Measurements from ENCODE around the gene GRIN1.

GRIN1 gene

DNA sequence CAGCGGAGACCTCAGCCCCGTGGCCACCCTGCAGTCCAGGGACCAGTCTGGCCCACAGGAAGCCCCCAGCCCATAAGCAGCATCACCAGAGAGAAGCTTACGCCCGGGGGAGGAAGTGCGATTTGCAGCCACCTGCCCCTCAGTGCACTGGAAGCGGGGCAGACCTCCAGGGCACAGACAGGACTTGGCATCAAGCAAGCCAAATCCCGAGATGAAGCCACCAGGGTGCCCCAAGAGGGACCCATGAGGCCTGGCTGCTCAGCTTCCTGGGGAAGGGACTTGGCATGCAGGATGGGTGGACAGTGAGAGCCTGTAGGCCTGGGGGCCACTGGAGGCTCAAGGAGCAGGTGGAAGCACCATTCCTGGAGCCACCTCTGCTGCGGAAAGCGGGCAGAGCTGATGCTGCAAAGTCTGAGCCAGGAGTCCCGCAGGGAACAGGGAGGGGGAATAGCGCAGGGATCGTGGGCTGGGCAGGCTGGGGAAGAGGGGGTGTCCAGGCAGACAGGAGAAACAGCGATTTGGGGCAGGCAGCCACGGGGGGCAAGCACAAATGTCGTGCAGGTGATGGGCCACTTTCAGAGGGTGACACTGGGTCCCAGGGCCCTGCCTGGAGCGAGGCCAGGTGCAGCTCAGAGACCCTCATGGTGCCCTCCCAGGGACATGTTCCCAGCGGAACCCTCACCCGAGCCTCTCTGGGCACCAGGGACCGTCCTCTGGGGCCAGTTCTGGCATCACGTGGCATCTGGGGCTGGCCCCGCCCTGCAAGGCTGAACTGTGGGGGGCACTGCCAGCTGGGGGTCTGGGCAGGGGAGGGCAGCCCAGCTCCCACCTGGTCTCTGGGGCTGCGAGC, 27.7 kb downstream of the GRIN1 start:
- no peak for DNase-seq

DNA sequence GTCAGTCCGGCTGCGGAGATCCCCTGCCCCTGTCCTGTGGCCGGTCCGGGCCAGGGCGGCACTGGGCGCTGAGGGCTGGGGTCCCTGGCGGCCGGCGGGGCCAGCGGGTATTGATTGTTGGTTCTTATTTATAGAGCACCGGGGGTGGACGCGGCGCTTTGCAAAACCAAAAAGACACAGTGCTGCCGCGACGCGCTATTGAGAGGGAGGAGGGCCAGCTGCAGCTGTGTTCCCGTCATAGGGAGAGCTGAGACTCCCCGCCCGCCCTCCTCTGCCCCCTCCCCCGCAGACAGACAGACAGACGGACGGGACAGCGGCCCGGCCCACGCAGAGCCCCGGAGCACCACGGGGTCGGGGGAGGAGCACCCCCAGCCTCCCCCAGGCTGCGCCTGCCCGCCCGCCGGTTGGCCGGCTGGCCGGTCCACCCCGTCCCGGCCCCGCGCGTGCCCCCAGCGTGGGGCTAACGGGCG, 28.4 kb downstream of the GRIN1 start:
- DNase-seq, result no peak

DNA sequence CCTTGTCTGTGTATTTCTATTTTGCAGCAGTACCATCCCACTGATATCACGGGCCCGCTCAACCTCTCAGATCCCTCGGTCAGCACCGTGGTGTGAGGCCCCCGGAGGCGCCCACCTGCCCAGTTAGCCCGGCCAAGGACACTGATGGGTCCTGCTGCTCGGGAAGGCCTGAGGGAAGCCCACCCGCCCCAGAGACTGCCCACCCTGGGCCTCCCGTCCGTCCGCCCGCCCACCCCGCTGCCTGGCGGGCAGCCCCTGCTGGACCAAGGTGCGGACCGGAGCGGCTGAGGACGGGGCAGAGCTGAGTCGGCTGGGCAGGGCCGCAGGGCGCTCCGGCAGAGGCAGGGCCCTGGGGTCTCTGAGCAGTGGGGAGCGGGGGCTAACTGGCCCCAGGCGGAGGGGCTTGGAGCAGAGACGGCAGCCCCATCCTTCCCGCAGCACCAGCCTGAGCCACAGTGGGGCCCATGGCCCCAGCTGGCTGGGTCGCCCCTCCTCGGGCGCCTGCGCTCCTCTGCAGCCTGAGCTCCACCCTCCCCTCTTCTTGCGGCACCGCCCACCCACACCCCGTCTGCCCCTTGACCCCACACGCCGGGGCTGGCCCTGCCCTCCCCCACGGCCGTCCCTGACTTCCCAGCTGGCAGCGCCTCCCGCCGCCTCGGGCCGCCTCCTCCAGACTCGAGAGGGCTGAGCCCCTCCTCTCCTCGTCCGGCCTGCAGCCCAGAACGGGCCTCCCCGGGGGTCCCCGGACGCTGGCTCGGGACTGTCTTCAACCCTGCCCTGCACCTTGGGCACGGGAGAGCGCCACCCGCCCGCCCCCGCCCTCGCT, 29.0 kb downstream of the GRIN1 start:
- no peak for DNase-seq

DNA sequence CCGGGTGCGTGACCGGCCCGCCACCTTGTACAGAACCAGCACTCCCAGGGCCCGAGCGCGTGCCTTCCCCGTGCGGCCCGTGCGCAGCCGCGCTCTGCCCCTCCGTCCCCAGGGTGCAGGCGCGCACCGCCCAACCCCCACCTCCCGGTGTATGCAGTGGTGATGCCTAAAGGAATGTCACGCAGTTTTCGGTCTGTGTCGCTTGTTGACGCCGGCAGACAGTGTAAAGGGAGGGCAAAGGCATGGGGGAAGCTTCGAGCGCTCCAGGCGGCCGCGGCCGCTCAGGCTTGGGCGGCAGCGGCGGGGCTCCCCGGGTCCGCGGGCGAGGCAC, 29.6 kb downstream of the GRIN1 start:
- DNase-seq, result no peak

- no peak for DNase-seq
These were observed 30.2 kb downstream of the GRIN1 start for GRCh38 chr9:137168904-137169856.

- no peak for DNase-seq
These were observed 31.0 kb downstream of the GRIN1 start, which contains the start of gene LRRC26 for GRCh38 chr9:137169896-137170358. TSS of gene LRRC26 (minus strand) at chr9:137170051. CDS start at chr9:137169943, 108 bp downstream.

DNA sequence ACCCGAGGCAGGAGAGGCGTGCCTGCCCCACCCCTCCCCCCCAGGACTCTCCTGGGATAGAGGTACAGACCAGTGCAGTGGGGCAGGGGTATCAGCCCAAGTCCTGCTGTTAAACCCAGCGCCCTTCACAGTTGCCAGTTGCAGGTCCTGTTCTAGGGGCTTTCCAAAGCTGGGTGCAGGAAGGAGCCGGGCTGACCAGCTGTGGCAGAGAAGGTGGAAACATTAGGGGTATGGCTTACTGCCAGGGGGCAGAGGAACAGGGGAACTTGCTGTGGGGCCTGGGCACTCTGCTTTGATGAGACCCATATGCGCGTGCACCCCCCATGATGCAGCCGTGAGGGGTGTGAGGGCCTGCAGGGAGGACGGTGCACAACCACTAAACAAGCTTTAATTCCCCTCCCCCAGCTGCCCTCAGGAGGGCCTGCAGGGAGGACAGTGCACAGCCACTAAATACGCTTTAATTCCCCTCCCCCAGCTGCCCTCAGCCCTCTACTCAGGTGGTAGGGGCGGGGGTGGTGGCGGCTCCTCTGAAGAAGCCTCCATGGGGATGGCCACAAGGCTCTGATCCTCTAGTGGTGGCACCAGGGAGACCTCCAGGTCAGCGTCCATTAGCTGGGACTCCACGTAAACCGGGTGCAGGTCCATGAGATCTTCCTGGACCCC, 31.7 kb downstream of the GRIN1 start:
- no peak for DNase-seq

DNA sequence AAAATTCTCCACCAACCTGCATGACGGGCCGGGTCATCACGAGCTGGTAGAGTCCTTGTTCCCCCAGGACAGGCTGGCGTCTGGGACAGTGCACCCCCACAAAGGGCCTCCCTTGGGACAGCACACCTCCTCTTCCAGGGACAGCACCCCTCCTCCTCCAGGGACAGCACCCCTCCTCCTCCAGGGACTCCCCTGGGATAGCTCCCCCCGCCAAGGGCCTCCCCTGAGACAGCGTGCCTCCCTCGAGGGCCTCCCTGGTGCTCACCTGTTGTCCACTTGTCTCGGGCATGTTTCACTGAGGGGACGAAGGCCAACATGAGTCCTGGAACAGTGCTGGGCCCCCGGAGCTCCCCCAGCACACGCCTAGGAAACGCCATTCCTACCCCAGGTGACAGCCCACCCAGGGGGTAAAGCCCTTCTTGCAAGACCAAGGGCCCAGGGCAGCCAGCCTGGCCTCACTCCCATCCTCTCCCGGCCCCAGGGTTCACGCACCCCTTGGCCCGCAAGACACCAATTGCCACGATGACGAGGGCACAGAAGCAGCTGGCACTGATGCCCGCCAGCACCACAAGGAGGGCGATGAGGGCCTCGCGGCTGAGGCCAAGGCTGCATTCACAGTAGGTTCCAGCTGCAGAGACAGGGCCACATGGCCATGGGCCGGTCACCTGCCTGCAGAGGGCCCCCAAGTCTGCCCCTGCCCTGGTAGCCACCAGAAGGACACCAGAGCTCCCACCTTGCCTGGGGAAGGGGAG, 32.4 kb downstream of the GRIN1 start:
- DNase-seq, result no peak

GRCh38 chr9:137172901-137173795, 34.2 kb downstream of the GRIN1 start:
- DNase-seq, result no peak

DNA sequence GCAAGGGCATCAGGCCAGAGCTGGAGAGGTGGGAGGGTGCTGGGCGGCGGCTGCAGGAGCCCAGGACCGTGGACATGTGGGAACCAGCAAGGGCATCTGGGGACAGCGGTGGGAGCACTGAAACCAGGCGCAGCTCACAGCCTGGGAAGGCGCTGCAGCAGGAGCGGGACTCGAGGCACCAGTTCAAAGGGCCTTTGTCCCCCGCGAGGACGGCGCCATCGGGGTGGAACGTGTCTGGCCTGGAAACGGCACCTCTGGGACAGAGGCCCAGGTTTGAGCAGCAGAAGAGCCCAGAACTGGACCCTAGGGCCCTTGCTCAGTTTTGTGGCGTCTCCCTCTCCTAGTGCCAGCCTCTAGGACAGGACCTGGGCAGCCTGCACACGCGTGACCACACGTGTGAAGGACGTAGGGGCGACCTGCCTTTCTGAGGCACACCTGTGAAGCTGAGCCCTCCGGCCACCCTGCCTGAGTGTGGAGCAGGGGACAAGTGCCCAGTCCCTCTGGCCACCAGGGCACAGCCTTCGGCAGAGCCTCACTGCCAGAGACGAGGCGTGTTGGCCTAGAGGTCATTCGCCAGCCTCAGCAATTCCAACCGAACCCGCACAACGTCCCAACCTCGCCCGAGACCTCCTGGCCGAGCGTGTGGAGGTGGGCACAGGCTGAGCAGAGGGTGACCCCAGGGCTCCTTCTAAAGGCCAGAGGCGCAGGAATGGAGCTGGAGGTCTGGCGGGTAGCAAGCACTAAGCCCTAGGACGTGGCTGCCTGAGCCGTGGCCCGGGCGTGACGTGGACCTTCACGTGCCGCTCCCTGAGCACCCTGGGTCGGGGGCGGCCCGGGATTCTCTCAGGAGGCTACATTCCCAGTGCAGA, 35.1 kb downstream of the GRIN1 start:
- no peak for DNase-seq

DNA sequence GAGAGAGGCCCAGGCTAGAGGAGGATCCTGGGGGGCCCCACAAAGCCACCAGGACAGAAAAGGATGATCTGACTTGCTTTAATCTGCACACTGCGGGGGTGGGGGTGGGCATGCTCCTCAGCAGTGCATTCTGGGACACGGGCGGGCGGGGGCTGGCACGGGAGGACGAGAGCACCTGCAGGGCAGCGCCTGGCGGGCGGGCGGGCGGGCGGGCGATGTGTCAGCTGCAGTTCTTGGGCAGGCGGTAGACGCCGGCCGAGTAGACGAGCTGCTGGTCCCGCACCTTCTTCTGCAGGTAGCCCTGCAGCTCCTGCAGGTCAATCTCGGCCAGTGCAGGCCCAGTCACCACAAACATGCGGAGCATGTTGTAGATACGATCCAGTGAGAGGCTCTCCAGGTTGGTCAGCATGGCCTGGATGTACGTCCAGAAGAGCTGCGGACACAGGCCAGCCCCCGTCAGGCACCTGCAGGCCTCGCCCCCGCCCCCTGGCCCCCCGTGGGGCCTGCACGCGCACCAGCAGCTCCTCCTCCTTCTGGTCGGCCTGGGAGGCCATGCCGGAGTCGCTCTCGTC, 35.9 kb downstream of the GRIN1 start:
- peak; percentile 36 for DNase-seq

- no peak for DNase-seq
These were observed 36.5 kb downstream of the GRIN1 start for GRCh38 chr9:137175345-137175961.

- no peak for DNase-seq
These were observed 37.6 kb downstream of the GRIN1 start for GRCh38 chr9:137176302-137177182.

DNA sequence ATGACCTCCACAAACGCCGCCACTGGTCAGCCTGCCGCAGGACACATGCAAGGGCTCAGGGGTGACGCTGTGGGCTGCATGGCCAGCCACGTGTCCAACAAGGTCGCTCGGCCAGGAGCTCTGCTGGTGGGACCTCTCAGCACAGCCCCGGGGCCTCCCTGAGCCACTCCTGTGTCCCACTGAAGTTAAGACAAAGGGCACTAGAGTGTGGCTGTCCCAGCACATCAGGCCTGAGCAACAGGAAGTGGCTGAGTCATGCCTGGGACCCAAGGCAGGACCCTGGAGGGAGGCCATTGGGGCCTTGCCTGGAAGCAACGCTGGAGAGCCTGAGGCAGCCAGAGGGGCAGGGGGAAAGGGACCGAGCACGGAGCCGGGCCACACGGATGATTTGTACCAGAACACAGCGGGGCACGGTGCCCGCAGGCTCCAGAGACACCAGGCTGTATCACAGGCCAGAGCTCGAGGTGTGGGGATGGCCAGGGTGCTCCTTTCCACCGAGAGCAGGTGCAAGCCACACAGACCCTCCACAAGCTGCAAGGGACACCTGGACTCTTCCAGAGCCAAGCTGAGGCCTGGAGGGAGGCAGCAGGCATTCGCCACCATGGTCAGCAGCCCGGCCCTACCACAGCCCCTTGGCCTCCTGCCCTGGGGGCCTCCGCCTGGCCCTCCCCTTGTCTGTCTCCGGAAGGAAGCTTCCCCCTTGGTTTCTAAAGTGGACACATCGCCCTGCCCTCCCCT, 39.4 kb downstream of the GRIN1 start:
- DNase-seq, result no peak

DNA sequence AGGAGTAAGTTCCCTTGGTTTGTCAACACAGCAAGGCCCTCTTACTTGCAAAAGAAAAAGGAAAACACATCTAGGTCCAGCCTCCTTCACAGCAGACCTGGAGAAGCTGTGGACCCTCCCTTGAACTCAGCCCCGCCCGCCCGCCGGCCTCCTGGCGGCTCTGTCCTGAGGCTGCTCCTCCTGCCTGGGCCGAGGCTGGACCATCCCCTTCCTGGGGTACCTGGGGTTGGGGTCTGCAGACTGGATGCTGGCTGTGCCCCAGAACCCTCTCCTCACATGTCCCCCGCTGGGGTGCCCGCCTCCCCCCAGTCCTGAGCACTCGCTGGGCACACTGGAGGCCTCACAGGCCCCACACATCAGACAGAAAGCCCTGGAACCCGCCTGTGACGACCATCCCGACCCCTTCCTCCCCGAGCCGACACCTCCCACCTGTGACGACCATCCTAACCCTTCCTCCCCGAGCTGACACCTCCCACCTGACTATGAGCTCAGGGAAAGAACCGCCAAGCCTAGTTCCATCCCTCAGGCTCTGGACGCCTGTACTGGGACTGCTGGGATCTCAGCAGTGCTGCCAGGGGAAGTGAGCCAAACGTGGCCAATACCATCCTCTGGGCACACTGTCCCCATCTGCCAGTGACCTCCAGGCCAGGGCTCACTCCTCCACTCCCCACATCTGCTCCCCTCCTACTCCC, 40.1 kb downstream of the GRIN1 start:
- no peak for DNase-seq

GRCh38 chr9:137179761-137180160, 40.8 kb downstream of the GRIN1 start:
- DNase-seq, result no peak
